HepG2 (cell line): ENCODE results near the gene PPP1R15B. TPM values are rescaled to one million over a fixed set of nuclear protein-coding genes. Genes with fewer than 3 reads are reported as not detected.

Experiments used
- DNMT1 ChIP-seq: sonication (generic); formaldehyde crosslinking; IDR thresholded peaks from 2 replicates; pipeline ENCODE4 v1.5.1; 2020; ENCODE audit warnings: mild to moderate bottlenecking, missing genetic modification reagents
- NFKB2 ChIP-seq: sonication (generic); formaldehyde crosslinking; IDR thresholded peaks from 2 replicates; pipeline ENCODE4 v1.4.0; 2020; ENCODE audit warnings: missing genetic modification reagents, borderline replicate concordance
- PAXIP1 ChIP-seq: sonication (generic); formaldehyde crosslinking; conservative IDR thresholded peaks from 2 replicates; pipeline ENCODE4 v1.4.0; 2020; ENCODE audit warnings: mild to moderate bottlenecking, missing genetic modification reagents, moderate library complexity
- POLR2AphosphoS5 ChIP-seq: IDR thresholded peaks from 2 replicates; pipeline ENCODE4 v1.6.1; 2012; ENCODE audit warnings: low read depth, low read length
- SNAPC5 ChIP-seq: sonication (generic); formaldehyde crosslinking; IDR thresholded peaks from 2 replicates; pipeline ENCODE4 v1.8.1; 2023; ENCODE audit warnings: mild to moderate bottlenecking, missing genetic modification reagents, borderline replicate concordance
- SOX13 ChIP-seq, 3 experiments: fragments of 450-650 bp in 1 of 3; sonication (generic) in 1 of 3; formaldehyde crosslinking in 1 of 3; IDR thresholded peaks in 2 of 3; conservative IDR thresholded peaks in 1 of 3; 2 replicates each; pipeline versions ENCODE4 v1.5.0 to v1.6.1; 2016 to 2020; ENCODE audit warnings: antibody characterized with exemption in 1 of 3, mild to moderate bottlenecking in 1 of 3, missing compliant biosample characterization in 1 of 3, missing genetic modification reagents in 1 of 3, moderate library complexity in 1 of 3
- SOX6 ChIP-seq, 2 experiments: fragments of 450-650 bp in 1 of 2; sonication (generic) in 1 of 2; formaldehyde crosslinking in 1 of 2; IDR thresholded peaks; 2 replicates each; pipeline versions ENCODE4 v1.4.0 to v1.6.1; 2017 to 2020; ENCODE audit warnings: antibody characterized with exemption in 1 of 2, mild to moderate bottlenecking in 1 of 2, missing genetic modification reagents in 1 of 2
- ZBTB40 ChIP-seq, 2 experiments: fragments of 450-650 bp in 1 of 2; sonication (generic) in 1 of 2; formaldehyde crosslinking in 1 of 2; IDR thresholded peaks; 2 replicates each; pipeline versions ENCODE4 v1.6.1 to v1.8.0; 2016 to 2022; ENCODE audit warnings: antibody characterized with exemption in 1 of 2, mild to moderate bottlenecking in 1 of 2, missing genetic modification reagents in 1 of 2
- ZC3H13 ChIP-seq: sonication (generic); formaldehyde crosslinking; IDR thresholded peaks from 2 replicates; pipeline ENCODE4 v1.8.1; 2023; ENCODE audit warnings: mild to moderate bottlenecking, missing genetic modification reagents, moderate library complexity
- ZNF326 ChIP-seq: sonication (generic); formaldehyde crosslinking; IDR thresholded peaks from 2 replicates; pipeline ENCODE4 v1.4.0; 2020; ENCODE audit warnings: missing genetic modification reagents, borderline replicate concordance
- ZSCAN25 ChIP-seq: sonication (generic); formaldehyde crosslinking; IDR thresholded peaks from 2 replicates; pipeline ENCODE4 v1.8.0; 2022; ENCODE audit warnings: mild to moderate bottlenecking, missing genetic modification reagents
- polyA plus RNA-seq, 8 experiments: library from polyadenylated mRNA; depleted of rRNA in 3 of 8; stranded (reverse) in 7 of 8; unstranded in 1 of 8; fragments of >200 nt; fragmentation: Illumina TruSeq in 4 of 8; extraction: Trizol in 4 of 8; gene quantifications; 2 replicates each; pipeline versions ENCODE4 v1.2.1 to v1.2.3, GENCODE V29; 2011 to 2016; ENCODE audit warnings: low read depth in 4 of 8, missing spikeins in 1 of 8, mixed read lengths in 1 of 8; ENCODE audit not compliant: insufficient read depth in 1 of 8
- total RNA-seq, 5 experiments: library from RNA; depleted of rRNA; stranded (reverse); fragments of >200 nt; fragmentation: Illumina TruSeq; extraction: Trizol; gene quantifications; 2 replicates each; pipeline ENCODE4 v1.2.3, GENCODE V29; 2016; ENCODE audit warnings: low read depth in 1 of 5
- TF ChIP-seq, protein P1 (sequence below): sonication (generic); formaldehyde crosslinking; IDR thresholded peaks from 2 replicates; pipeline ENCODE4 v1.5.0; 2020; ENCODE audit warnings: missing genetic modification reagents

PPP1R15B gene
- total and polyA plus RNA-seq, 2 of the 13 experiments (the other 11 are each of a cell fraction or from before 2014, with no cell fraction given): 13.4 to 23.8 TPM

DNA sequence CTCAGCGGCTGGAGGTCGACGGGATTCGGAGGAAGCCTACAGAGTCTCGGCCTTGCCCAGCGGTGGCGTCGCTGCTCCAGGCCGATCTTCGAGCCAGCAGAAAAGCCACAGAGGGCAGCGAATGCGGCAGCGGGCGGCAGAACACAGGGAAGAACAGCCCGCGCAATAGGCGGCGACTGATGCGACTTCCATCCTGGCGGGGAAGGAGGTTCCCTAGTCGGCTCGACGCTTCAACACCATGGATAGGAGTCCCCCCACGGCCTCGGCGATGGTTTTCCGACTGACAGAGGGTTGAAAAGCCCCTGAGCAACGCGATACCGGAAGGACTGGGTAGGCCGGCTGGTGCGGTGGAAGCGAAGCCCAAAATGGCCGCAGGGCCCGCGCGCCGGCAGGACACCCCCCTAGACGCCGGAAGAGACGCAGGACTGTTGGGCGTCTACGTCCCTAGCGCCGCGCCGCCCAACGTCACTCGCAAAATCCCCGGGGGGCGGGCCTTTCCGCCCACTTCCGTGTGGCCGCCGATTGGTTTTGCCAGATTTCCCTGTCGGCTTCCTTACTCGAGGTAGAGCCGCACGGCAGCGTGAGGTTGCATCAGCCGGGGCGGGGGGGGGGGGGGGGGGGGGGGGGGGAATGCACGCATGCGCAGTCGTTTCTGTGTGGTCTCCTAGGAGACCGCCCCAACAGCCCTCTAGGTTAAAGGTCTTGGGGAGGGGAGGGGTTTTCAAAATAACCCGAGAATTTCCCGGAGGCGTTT is at the start of gene PPP1R15B (continued):
- peak; percentile 91 for TF ChIP-seq POLR2AphosphoS5
- TF ChIP-seq PAXIP1 (CRISPR knock-in tag): peak; percentile 61
- no peak for TF ChIP-seq SOX6 (IDR thresholded peaks at IDR 0.05)
- TF ChIP-seq SOX6 (CRISPR knock-in tag; IDR thresholded peaks at IDR 0.05): peak; percentile 39; the same call in 1 of the 2 replicates
- TF ChIP-seq ZC3H13 (CRISPR knock-in tag): no peak; the same call in none of the 2 replicates
- TF ChIP-seq ZSCAN25 (CRISPR knock-in tag): no peak
- TF ChIP-seq SOX13 (IDR thresholded peaks at IDR 0.05): no peak
- peak in 1 of 2 experiments; percentile 15; a peak in 1 of 4 replicates for TF ChIP-seq SOX13 (CRISPR knock-in tag; conservative IDR thresholded peaks at IDR 0.05 in 1 of 2, IDR thresholded peaks at IDR 0.05 in 1 of 2)
- TF ChIP-seq DNMT1: no peak
- no peak for TF ChIP-seq SNAPC5 (CRISPR knock-in tag)
- TF ChIP-seq, protein P1, sequence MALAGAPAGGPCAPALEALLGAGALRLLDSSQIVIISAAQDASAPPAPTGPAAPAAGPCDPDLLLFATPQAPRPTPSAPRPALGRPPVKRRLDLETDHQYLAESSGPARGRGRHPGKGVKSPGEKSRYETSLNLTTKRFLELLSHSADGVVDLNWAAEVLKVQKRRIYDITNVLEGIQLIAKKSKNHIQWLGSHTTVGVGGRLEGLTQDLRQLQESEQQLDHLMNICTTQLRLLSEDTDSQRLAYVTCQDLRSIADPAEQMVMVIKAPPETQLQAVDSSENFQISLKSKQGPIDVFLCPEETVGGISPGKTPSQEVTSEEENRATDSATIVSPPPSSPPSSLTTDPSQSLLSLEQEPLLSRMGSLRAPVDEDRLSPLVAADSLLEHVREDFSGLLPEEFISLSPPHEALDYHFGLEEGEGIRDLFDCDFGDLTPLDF: peak; percentile 79; the same call in 1 of the 2 replicates
- TF ChIP-seq NFKB2 (CRISPR knock-in tag): peak; percentile 66; the same call in 1 of the 2 replicates
- no peak for TF ChIP-seq ZNF326 (CRISPR knock-in tag)
- TF ChIP-seq ZBTB40 (IDR thresholded peaks at IDR 0.05): no peak
- TF ChIP-seq ZBTB40 (CRISPR knock-in tag; IDR thresholded peaks at IDR 0.05): peak; percentile 83
